ENCODE measurements around the gene MGAT1.

Gene MGAT1

DNA sequence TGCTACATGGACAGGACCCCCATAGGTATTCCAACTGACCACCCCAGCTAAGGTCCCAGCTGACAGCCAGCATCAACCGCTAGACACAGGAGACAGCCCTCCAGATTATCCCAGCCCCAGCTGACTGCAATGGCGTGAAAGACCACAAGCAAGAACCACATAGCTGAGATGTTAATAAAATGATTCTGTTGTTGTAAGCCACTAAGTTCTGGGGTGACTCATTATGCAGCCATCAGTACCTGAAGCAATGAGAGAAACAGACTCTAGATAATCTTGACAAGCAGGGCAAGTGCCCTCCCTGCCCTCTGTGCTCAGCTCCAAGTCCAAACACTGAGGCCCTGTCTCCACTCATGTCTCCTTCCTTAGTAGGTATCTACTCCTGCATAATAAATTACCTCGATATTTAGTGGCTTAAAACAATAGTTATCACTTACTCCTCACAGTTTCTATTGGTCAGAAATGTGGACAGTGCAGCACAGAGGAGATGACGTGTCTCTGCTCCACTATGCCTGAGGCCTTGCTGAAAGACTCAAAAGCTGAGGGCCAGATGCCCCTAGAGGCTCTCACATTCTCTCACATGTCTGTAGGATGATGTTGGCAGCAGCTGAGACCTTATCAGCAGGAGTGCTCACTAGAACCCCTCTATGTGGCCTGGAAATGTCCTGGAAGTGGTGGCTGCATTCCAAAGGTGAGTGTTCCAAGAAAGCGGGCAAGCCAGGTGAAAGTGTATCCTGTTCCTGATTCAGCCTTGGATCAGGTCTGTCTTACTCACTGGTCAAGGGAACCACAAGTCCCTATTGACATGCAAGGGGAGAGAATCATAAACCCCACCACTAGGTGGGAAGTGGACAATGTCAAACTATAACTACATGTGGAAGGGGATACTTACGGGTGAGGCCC is 2.5 kb downstream of the MGAT1 start:
- no peak overlapping the region for H3K4me3 ChIP-seq (ENCODE audit: low read length)
- H3K36me3 ChIP-seq (ENCODE audit: control insufficient read depth, low read depth, low read length): peaks cover 3% of the 10 kb centered on the region
- H3K27ac ChIP-seq (ENCODE audit: low read length): no peak overlapping the region
- H3K9ac ChIP-seq (ENCODE audit: low read length): no peak overlapping the region
- H3K9me3 ChIP-seq (ENCODE audit: control insufficient read depth, low read depth, low read length): no peaks in the 10 kb centered on the region
- H3K27me3 ChIP-seq (ENCODE audit: control insufficient read depth, insufficient read depth, low read length): no peaks in the 10 kb centered on the region
- peaks cover 19% of the 10 kb centered on the region for H3K4me1 ChIP-seq (ENCODE audit: control insufficient read depth, low read depth, low read length)

DNA sequence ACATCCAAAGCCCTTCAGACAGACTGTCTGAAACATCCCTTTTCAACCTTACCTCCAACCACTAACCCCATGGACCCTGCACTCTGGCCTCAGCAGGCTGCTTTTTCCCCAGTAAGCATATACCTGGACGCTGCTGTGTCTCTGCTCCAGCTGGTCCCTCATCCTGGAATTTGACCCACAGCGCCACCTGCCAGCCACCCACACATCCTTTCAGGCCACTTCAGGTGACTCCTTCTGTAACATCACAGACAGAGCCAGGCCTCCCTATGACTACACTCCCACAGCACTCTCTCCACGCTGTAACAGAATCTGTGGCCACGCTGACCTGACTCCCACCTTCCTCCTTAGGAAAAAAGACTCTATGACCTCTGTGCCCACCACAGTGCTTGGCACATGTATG is 3.4 kb downstream of the MGAT1 start:
- Histone ChIP-seq H3K4me3 (ENCODE audit: low read length) (no peak overlapping the region), H3K9ac (ENCODE audit: low read length) (no peak overlapping the region), H3K36me3 (ENCODE audit: control insufficient read depth, low read depth, low read length) (peaks cover 3% of the 10 kb centered on the region), H3K9me3 (ENCODE audit: control insufficient read depth, low read depth, low read length) (no peaks in the 10 kb centered on the region), H3K27ac (ENCODE audit: low read length) (no peak overlapping the region), H3K27me3 (ENCODE audit: control insufficient read depth, insufficient read depth, low read length) (no peaks in the 10 kb centered on the region), H3K4me1 (ENCODE audit: control insufficient read depth, low read depth, low read length) (peaks cover 19% of the 10 kb centered on the region)

DNA sequence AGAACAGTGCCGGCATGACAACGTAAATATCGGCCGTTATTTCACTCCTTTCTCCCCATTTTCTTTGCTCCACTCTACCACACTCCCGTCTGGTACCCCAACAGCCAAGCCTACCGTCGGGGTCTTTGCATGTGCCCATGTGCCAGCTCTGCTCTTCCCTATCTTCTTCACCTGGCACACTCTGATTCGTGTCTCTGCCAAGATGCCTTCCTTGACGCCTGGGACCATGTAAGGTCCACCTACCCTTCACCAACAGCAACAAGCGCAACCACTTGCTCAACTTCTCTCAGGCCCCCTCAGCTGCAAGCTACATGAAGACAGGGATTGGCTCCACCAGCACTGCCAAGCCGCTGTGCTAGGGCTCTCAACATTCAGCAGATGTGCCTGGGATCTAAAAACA is 4.4 kb downstream of the MGAT1 start:
- Histone ChIP-seq H3K4me1 (ENCODE audit: control insufficient read depth, low read depth, low read length) (peaks cover 11% of the 10 kb centered on the region), H3K9me3 (ENCODE audit: control insufficient read depth, low read depth, low read length) (no peaks in the 10 kb centered on the region), H3K36me3 (ENCODE audit: control insufficient read depth, low read depth, low read length) (peaks cover 3% of the 10 kb centered on the region), H3K27ac (ENCODE audit: low read length) (no peak overlapping the region), H3K4me3 (ENCODE audit: low read length) (no peak overlapping the region), H3K27me3 (ENCODE audit: control insufficient read depth, insufficient read depth, low read length) (no peaks in the 10 kb centered on the region), H3K9ac (ENCODE audit: low read length) (no peak overlapping the region)

DNA sequence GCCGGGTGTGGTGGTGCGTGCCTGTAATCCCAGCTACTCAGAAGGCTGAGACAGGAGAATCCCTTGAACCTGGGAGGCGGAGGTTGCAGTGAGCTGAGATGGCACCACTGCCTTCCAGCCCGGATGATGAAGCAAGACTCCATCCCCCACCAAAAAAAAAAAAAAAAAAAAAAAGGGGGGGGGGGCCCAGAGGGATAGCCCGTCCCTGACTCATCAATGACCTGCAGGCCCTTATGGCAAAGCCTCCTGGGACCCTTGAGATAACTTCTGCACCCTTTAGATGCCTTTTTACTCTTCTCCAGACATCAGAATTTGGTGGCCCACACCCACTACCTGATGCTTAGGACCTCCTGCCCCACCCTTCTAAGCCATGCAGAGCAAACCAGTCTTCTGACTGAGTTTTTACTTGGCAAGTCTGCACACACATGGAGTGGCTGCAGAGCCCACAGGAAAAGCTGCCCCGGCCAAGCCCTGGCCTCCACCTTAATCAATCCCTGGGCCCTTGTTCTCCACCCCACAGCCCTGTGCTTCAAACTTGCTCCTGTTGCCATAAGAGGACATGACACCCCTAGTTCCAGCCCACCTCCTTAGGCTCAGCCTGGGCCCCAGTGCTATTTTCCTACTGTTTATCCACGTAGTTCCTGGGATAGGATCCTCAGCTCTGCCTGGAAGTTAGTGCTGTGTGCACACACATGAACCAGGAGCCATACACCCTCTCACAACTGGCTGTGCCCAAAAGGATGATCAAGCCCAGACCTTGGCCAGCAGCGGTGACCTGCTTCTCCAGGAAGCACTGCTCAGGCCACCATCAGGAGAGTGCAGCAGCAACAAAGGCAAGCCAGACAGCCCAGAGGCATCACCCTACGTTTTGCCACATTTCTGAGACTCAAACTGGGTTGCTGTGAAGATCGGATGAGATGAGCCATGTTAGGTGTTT is 5.1 kb downstream of the MGAT1 start:
- H3K4me1 ChIP-seq (ENCODE audit: control insufficient read depth, low read depth, low read length): peaks cover 9% of the 10 kb centered on the region
- H3K4me3 ChIP-seq (ENCODE audit: low read length): no peak overlapping the region
- no peaks in the 10 kb centered on the region for H3K9me3 ChIP-seq (ENCODE audit: control insufficient read depth, low read depth, low read length)
- no peak overlapping the region for H3K27ac ChIP-seq (ENCODE audit: low read length)
- no peak overlapping the region for H3K9ac ChIP-seq (ENCODE audit: low read length)
- H3K27me3 ChIP-seq (ENCODE audit: control insufficient read depth, insufficient read depth, low read length): no peaks in the 10 kb centered on the region
- peaks cover 3% of the 10 kb centered on the region for H3K36me3 ChIP-seq (ENCODE audit: control insufficient read depth, low read depth, low read length)

DNA sequence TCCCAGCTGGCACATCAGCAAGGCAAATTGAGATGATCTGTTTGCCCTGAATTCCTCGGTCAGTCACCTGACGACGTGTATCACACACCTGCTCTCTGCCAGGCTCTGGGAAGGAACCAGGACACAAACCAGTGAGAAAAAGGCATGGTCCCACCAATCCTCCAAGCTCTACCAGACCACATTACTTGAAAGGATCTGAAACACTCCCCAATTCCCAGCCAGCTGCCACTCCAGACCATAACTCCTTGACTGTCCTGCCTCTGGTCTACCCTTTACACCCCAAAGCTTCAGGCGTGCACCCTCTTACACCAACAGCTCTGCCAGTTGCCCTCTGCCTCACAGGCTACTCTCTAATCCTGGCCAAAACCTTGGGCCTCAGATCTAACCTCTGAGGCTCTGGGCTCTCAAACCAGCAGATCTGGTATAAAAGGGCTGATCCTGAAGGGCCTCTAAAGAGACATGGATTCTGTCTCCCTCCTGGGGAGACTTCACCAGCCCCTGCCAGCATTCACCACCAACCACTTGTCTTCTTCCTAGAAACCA is 6.8 kb downstream of the MGAT1 start:
- Histone ChIP-seq H3K27me3 (ENCODE audit: control insufficient read depth, insufficient read depth, low read length) (no peaks in the 10 kb centered on the region), H3K27ac (ENCODE audit: low read length) (no peak overlapping the region), H3K4me1 (ENCODE audit: control insufficient read depth, low read depth, low read length) (peaks cover 3% of the 10 kb centered on the region), H3K4me3 (ENCODE audit: low read length) (no peak overlapping the region), H3K9me3 (ENCODE audit: control insufficient read depth, low read depth, low read length) (no peaks in the 10 kb centered on the region), H3K9ac (ENCODE audit: low read length) (no peak overlapping the region), H3K36me3 (ENCODE audit: control insufficient read depth, low read depth, low read length) (peaks cover 3% of the 10 kb centered on the region)

DNA sequence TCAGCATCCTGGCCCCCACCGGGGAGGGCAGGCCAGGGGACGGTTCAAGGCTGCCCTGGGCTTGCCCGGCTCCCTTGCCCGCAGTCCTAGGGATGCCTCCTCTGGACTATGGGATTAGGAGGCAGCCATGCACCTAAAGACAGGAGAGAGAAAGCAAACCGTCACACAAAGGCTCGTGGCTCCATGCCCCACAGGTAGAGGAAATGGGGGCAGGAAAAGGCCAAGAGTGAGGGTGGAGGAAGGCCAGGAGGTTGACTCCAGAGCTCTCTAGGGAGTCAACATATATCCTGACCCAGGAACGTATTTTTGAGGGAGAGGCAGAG is 9.7 kb downstream of the MGAT1 start:
- H3K4me3 ChIP-seq (ENCODE audit: low read length): no peak overlapping the region
- H3K9ac ChIP-seq (ENCODE audit: low read length): no peak overlapping the region
- no peak overlapping the region for H3K27ac ChIP-seq (ENCODE audit: low read length)
- H3K36me3 ChIP-seq (ENCODE audit: control insufficient read depth, low read depth, low read length): no peaks in the 10 kb centered on the region
- peaks cover 3% of the 10 kb centered on the region for H3K4me1 ChIP-seq (ENCODE audit: control insufficient read depth, low read depth, low read length)
- H3K9me3 ChIP-seq (ENCODE audit: control insufficient read depth, low read depth, low read length): no peaks in the 10 kb centered on the region
- no peaks in the 10 kb centered on the region for H3K27me3 ChIP-seq (ENCODE audit: control insufficient read depth, insufficient read depth, low read length)

DNA sequence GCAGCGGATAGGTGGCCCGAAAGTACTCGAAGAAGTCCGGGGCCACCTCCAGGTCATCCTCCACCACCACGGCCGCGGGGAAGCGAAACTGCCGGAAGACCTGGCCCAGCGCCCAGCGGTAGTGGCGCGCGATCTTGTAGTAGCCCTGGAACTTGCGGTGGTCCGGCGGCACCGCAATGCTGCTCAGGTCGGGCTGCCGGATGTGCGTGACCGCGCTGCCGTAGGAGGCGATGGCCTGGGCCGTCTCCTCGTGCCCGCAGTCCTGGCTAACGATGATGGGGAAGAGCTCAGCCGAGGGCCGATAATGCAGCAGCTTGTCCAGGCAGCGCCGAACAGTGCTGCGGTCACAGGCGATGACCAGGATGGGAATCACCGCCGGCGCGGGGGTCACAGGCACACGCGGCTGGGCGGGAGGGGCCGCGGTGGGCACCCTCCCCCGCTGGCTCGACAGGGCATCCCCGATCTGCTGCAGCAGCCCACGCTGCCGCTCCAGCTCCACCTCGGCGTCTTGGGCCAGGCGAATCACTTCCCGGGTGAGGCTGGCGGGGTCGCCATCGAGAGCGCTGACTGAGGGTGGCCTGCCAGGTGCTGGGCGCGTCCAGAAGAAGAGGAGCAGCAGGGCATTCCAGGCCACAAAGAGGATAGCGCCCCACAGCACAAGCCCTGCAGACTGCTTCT is 10.2 kb downstream of the MGAT1 start:
- peaks cover 8% of the 10 kb centered on the region for H3K4me1 ChIP-seq (ENCODE audit: control insufficient read depth, low read depth, low read length)
- H3K9ac ChIP-seq (ENCODE audit: low read length): no peak overlapping the region
- no peak overlapping the region for H3K4me3 ChIP-seq (ENCODE audit: low read length)
- H3K36me3 ChIP-seq (ENCODE audit: control insufficient read depth, low read depth, low read length): no peaks in the 10 kb centered on the region
- H3K27ac ChIP-seq (ENCODE audit: low read length): no peak overlapping the region
- no peaks in the 10 kb centered on the region for H3K9me3 ChIP-seq (ENCODE audit: control insufficient read depth, low read depth, low read length)
- H3K27me3 ChIP-seq (ENCODE audit: control insufficient read depth, insufficient read depth, low read length): no peaks in the 10 kb centered on the region

DNA sequence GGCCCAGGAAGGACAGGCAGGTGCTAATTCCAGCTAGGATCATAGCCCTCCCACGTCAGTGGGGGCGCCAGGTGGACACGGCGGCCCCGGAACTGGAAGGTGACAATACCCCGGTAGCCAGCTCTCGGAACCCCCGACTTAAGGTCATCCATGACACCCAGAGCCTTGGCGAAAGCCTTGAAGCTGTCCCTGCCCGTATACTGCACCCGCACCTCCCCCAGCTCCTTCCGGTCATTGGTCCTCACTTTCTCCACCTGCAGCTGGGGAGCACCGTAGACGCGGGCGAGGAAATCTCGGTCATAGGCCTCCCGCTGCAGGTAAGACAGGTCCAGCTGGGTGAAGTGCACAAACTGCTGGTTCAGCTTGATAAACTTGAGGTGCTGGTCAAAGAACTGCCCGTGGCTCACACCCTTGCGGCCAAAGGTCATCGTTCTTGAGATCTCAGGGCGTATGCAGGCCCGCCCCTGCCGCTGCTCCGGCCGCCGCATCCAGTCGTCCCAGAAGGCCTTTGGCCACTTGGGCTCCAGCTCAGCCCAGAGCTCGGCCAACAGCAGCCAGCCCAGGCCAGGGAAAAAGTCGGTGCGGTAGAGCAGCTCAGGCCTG is 10.9 kb downstream of the MGAT1 start:
- Histone ChIP-seq H3K9ac (ENCODE audit: low read length) (no peak overlapping the region), H3K4me3 (ENCODE audit: low read length) (no peak overlapping the region), H3K27me3 (ENCODE audit: control insufficient read depth, insufficient read depth, low read length) (no peaks in the 10 kb centered on the region), H3K27ac (ENCODE audit: low read length) (no peak overlapping the region), H3K9me3 (ENCODE audit: control insufficient read depth, low read depth, low read length) (no peaks in the 10 kb centered on the region), H3K36me3 (ENCODE audit: control insufficient read depth, low read depth, low read length) (no peaks in the 10 kb centered on the region), H3K4me1 (ENCODE audit: control insufficient read depth, low read depth, low read length) (peaks cover 15% of the 10 kb centered on the region)

DNA sequence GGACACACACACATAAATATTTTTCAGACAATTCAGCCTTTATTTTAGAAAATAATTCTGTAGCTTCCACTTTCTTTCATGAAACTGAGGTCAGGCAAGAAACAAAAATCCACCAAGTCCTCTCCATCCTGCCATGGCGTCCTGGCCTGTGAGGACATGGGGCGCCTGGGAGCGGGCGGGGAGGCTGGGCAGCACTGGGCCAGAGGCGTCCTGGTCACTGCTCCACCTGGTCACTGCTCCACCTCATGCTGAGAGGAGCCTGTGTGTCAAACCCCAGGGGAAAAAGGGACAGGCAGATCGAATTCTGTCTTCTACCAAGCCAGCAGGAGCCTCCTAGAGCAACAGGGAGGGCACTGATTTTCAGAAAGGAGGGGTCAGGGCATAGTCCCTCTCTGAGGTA is 12.1 kb downstream of the MGAT1 start:
- Histone ChIP-seq H3K4me3 (ENCODE audit: low read length) (no peak overlapping the region), H3K27me3 (ENCODE audit: control insufficient read depth, insufficient read depth, low read length) (no peaks in the 10 kb centered on the region), H3K36me3 (ENCODE audit: control insufficient read depth, low read depth, low read length) (no peaks in the 10 kb centered on the region), H3K27ac (ENCODE audit: low read length) (no peak overlapping the region), H3K4me1 (ENCODE audit: control insufficient read depth, low read depth, low read length) (peaks cover 27% of the 10 kb centered on the region), H3K9ac (ENCODE audit: low read length) (no peak overlapping the region), H3K9me3 (ENCODE audit: control insufficient read depth, low read depth, low read length) (no peaks in the 10 kb centered on the region)

DNA sequence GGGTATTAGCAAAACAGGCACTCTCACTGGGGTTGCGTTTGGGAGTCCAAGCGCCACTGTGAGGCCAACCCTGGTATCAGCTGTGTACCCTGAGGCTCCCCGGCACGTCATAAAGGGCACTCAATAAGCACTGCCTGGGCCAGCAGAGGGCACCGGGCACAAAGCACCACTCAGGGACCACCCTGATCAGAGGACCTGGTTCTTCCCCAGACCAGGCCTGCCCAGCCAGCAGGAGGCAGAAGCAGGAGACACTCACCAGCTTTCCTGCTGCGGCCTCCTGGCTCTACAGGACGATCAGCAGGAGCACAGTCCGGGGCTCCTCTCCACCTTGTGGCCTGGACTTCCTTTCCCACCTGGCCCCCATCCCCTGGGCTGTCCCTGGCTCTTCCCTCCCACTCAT is 12.6 kb downstream of the MGAT1 start:
- H3K4me1 ChIP-seq (ENCODE audit: control insufficient read depth, low read depth, low read length): peaks cover 32% of the 10 kb centered on the region
- H3K27me3 ChIP-seq (ENCODE audit: control insufficient read depth, insufficient read depth, low read length): no peaks in the 10 kb centered on the region
- H3K9me3 ChIP-seq (ENCODE audit: control insufficient read depth, low read depth, low read length): no peaks in the 10 kb centered on the region
- no peak overlapping the region for H3K9ac ChIP-seq (ENCODE audit: low read length)
- H3K4me3 ChIP-seq (ENCODE audit: low read length): no peak overlapping the region
- no peaks in the 10 kb centered on the region for H3K36me3 ChIP-seq (ENCODE audit: control insufficient read depth, low read depth, low read length)
- no peak overlapping the region for H3K27ac ChIP-seq (ENCODE audit: low read length)
